Mesothelial cell of epicardium (in vitro differentiated cells): ENCODE results near the gene ERBB3. TPM values are rescaled to one million over a fixed set of nuclear protein-coding genes. Genes with fewer than 3 reads are reported as not detected.
A peak's percentile ranks its signal among the peaks of the same experiment; 100 is the strongest.
"Not testable (repeated sequence)": the region's sequence is repeated elsewhere in the genome, so short reads cannot be mapped to it uniquely, and the experiment has no call there.

Experiments
- DNase-seq, 2 experiments: peaks; one replicate each; pipeline ENCODE4 v3.0.0; 2021; ENCODE audit warnings: low spot score in 2 of 2; ENCODE audit not compliant: unreplicated experiment in 2 of 2
- H3K27ac Mint-ChIP-seq: 2 replicates; pipeline ENCODE4 v1.8.0; 2021; ENCODE audit warnings: mixed read lengths
- H3K27me3 Mint-ChIP-seq: 2 replicates; pipeline ENCODE4 v1.8.0; 2021; ENCODE audit warnings: low read depth, mixed read lengths
- H3K36me3 Mint-ChIP-seq: 2 replicates; pipeline ENCODE4 v1.8.0; 2021; ENCODE audit warnings: mixed read lengths
- H3K4me1 Mint-ChIP-seq: 2 replicates; pipeline ENCODE4 v1.8.0; 2021; ENCODE audit warnings: mixed read lengths
- H3K4me3 Mint-ChIP-seq: 2 replicates; pipeline ENCODE4 v1.8.0; 2021; ENCODE audit warnings: mild to moderate bottlenecking, moderate library complexity, mixed read lengths
- H3K9me3 Mint-ChIP-seq: 2 replicates; pipeline ENCODE4 v1.8.0; 2021; ENCODE audit warnings: mixed read lengths
- CTCF ChIP-seq: fragments of 200-600 bp; sonication (generic); IDR thresholded peaks from one replicate; pipeline ENCODE4 v1.5.0; 2021; ENCODE audit warnings: antibody characterized with exemption; ENCODE audit not compliant: unreplicated experiment
- total RNA-seq: library from RNA; stranded (reverse); gene quantifications from 3 replicates; pipeline ENCODE4 v1.2.1, GENCODE V29; 2021

ERBB3 gene
- total RNA-seq, 1 donor from 2014 or later: 58.2 TPM

- DNase-seq: no peak
- Mint-ChIP-seq H3K27ac (peak overlapping the region; percentile 100), H3K4me1 (peaks cover 28% of the 10 kb centered on the region), H3K36me3 (peaks cover 26% of the 10 kb centered on the region), H3K9me3 (no peaks in the 10 kb centered on the region), H3K4me3 (peak overlapping the region; percentile 99), H3K27me3 (no peaks in the 10 kb centered on the region)
- TF ChIP-seq CTCF: no peak
Observed at GRCh38 chr12:56115329-56115728, 35.4 kb downstream of the ERBB3 start.

GRCh38 chr12:56116267-56117081 lies 36.5 kb downstream of the ERBB3 start, which contains the start of gene RPL41:
Gene RPL41 (plus strand): TSS chr12:56116633.
- H3K27me3 Mint-ChIP-seq: no peaks in the 10 kb centered on the region
- peak within 1 kb of the TSS; percentile 99 for H3K4me3 Mint-ChIP-seq

GRCh38 chr12:56117082-56117706 lies 37.2 kb downstream of the ERBB3 start:
- peak overlapping the region; percentile 99 for H3K4me3 Mint-ChIP-seq
- peak overlapping the region; percentile 100 for H3K27ac Mint-ChIP-seq
- H3K27me3 Mint-ChIP-seq, H3K9me3 Mint-ChIP-seq, DNase-seq: not testable (repeated sequence)
- peaks cover 14% of the 10 kb centered on the region for H3K36me3 Mint-ChIP-seq
- peaks cover 28% of the 10 kb centered on the region for H3K4me1 Mint-ChIP-seq

More at GRCh38 chr12:56116267-56117081, 36.5 kb downstream of the ERBB3 start, which contains the start of gene RPL41:
- peaks cover 14% of the 10 kb centered on the region for H3K36me3 Mint-ChIP-seq
- TF ChIP-seq CTCF: no peak
- H3K4me1 Mint-ChIP-seq: peaks cover 28% of the 10 kb centered on the region
- H3K27ac Mint-ChIP-seq: peak within 1 kb of the TSS; percentile 100
- no peaks in the 10 kb centered on the region for H3K9me3 Mint-ChIP-seq
- DNase-seq: peak; percentile 85 to 97

- H3K27ac Mint-ChIP-seq: peak within 1 kb of the TSS; percentile 100
- peak; percentile 32 for TF ChIP-seq CTCF
- H3K36me3 Mint-ChIP-seq: peaks cover 9% of the 10 kb centered on the region
- H3K4me1 Mint-ChIP-seq: peaks cover 28% of the 10 kb centered on the region
- no peaks in the 10 kb centered on the region for H3K27me3 Mint-ChIP-seq
- DNase-seq: peak; percentile 87 to 94
- peak within 1 kb of the TSS; percentile 99 for H3K4me3 Mint-ChIP-seq
- no peaks in the 10 kb centered on the region for H3K9me3 Mint-ChIP-seq
Observed at GRCh38 chr12:56117778-56118687, 38.1 kb downstream of the ERBB3 start, which contains the start of gene ZC3H10. Gene ZC3H10 (plus strand): TSS chr12:56118266. CDS start chr12:56120563, 2,297 bp downstream.

- Mint-ChIP-seq H3K27ac (peak overlapping the region; percentile 100), H3K9me3 (no peaks in the 10 kb centered on the region), H3K4me1 (peaks cover 28% of the 10 kb centered on the region), H3K27me3 (no peaks in the 10 kb centered on the region), H3K4me3 (peak overlapping the region; percentile 99), H3K36me3 (peaks cover 2% of the 10 kb centered on the region)
- DNase-seq: no peak
- TF ChIP-seq CTCF: no peak
Observed at GRCh38 chr12:56118688-56119357, 38.9 kb downstream of the ERBB3 start.
